CD4-positive, alpha-beta T cell treated with Interleukin-4 for 1 hour (primary cell): ENCODE results near the gene SLC6A9.

ENCODE experiments used
- DNase-seq, 2 donors: peaks; one replicate each; pipeline ENCODE4 v3.0.0-alpha.2; 2020 to 2022

SLC6A9 gene

GRCh38 chr1:43981636-43982035 is 49.6 kb downstream of the SLC6A9 start:
- no peak for DNase-seq

- DNase-seq: no peak
These were observed 50.1 kb downstream of the SLC6A9 start for GRCh38 chr1:43981135-43981491.

GRCh38 chr1:43980255-43981134 is 50.8 kb downstream of the SLC6A9 start:
- no peak for DNase-seq

GRCh38 chr1:43979528-43980254 is 51.6 kb downstream of the SLC6A9 start:
- DNase-seq: peak in 1 of 2 donors; percentile 14

- no peak for DNase-seq
These were observed 52.1 kb downstream of the SLC6A9 start for GRCh38 chr1:43979261-43979527.

- peak in 1 of 2 donors; percentile 31 for DNase-seq
These were observed 52.6 kb downstream of the SLC6A9 start, which contains the start of gene B4GALT2 for GRCh38 chr1:43978551-43979260. B4GALT2 (plus strand) TSS chr1:43979210; CDS start chr1:43981161, 1,951 bp downstream.

- DNase-seq: no peak
These were observed 53.1 kb downstream of the SLC6A9 start for GRCh38 chr1:43978264-43978550.

GRCh38 chr1:43977376-43978263 is 53.6 kb downstream of the SLC6A9 start:
- DNase-seq: no peak

GRCh38 chr1:43976890-43977289 is 54.4 kb downstream of the SLC6A9 start:
- no peak for DNase-seq

- no peak for DNase-seq
These were observed 55.2 kb downstream of the SLC6A9 start for GRCh38 chr1:43976045-43976444.

- DNase-seq: peak; percentile 51 to 61
These were observed 55.9 kb downstream of the SLC6A9 start for GRCh38 chr1:43975249-43975961.

GRCh38 chr1:43974443-43975248 is 56.6 kb downstream of the SLC6A9 start, which contains the start of gene ATP6V0B:
ATP6V0B (plus strand) TSS chr1:43974960; CDS start chr1:43975041, 81 bp downstream.
- DNase-seq: peak; percentile 91

- DNase-seq: no peak
These were observed 57.2 kb downstream of the SLC6A9 start for GRCh38 chr1:43973981-43974442.

- no peak for DNase-seq
These were observed 59.8 kb downstream of the SLC6A9 start for GRCh38 chr1:43971336-43971980.

- no peak for DNase-seq
These were observed 60.4 kb downstream of the SLC6A9 start for GRCh38 chr1:43970911-43971310.

- DNase-seq: no peak
These were observed 60.8 kb downstream of the SLC6A9 start for GRCh38 chr1:43970502-43970901.

- peak; percentile 96 to 97 for DNase-seq
These were observed 61.4 kb downstream of the SLC6A9 start, which contains the start of gene DPH2 for GRCh38 chr1:43969746-43970466. DPH2 (plus strand) TSS chr1:43970010; CDS start chr1:43970176, 166 bp downstream.

GRCh38 chr1:43969416-43969745 is 61.9 kb downstream of the SLC6A9 start:
- no peak for DNase-seq

GRCh38 chr1:43968348-43968948 is 62.8 kb downstream of the SLC6A9 start:
- peak in 1 of 2 donors; percentile 27 for DNase-seq
